GM23248 (cell line): ENCODE results near the gene HINT1.

ENCODE experiments used
- EZH2 ChIP-seq: fragments of 200-600 bp; sonication (generic); IDR thresholded peaks from 2 replicates; pipeline ENCODE4 v1.6.1; 2018; ENCODE audit warnings: antibody characterized with exemption, mild to moderate bottlenecking; ENCODE audit not compliant: insufficient read depth, poor library complexity, severe bottlenecking
- EZH2phosphoT487 ChIP-seq: fragments of 200-600 bp; sonication (generic); IDR thresholded peaks from 2 replicates; pipeline ENCODE4 v1.6.1; 2018; ENCODE audit warnings: antibody characterized with exemption, moderate library complexity, mild to moderate bottlenecking, low read depth; ENCODE audit not compliant: insufficient read depth

DNA sequence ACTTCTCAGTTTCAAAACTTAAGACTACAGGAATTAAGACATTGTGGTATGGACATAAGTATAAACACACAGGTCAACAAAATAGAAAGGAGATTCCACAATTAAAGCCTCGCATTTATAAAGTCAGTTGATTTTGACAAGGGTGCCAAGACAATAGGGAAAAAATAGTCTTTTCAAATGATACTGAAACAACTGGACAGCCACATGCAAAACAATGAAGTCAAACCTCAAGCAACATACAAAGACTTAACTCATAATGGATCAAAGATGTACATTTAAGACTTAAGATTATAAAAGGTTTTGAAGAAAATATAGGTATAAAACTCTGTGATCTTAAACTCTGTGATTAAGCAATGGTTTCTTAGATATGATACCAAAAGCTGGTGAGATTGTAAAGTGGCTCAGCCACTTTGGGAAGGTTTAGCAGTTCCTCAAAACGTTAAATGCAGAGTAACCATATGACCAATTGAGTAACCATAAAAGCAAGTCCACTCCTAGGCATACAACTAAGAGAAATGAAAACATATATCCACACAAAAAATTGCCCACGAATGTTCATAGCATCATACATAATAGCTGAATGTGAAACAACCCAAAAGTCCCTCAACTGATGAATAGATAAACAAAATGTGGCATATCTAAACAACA, 22.0 kb downstream of the HINT1 start:
- TF ChIP-seq EZH2 (no peak), EZH2phosphoT487 (no peak)
